Panc1 (cell line): ENCODE results near the gene LELP1. TPM values are rescaled to one million over a fixed set of nuclear protein-coding genes. Genes with fewer than 3 reads are reported as not detected.

Source experiments
- ATAC-seq: fragments of 200-7000 bp; cut with Tn5 transposase; 2 replicates; pipeline ENCODE4 v1.9.1; 2020; ENCODE audit warnings: mild to moderate bottlenecking, moderate library complexity
- BruUV-seq: library from RNA; stranded (reverse); fragments of 400-500 nt; replicated peaks from 2 replicates; lab custom pipeline; 2021; lab: Mats Ljungman, UMichigan
- CTCF ChIA-PET: fragments of 300-600 bp; sonication (Branson Sonifier 250); formaldehyde crosslinking; loops from one replicate; lab custom pipeline; 2022; ENCODE audit warnings: antibody characterized with exemption; lab: Charles Lee
- POLR2A ChIA-PET: fragments of 300-600 bp; sonication (Branson Sonifier 250); formaldehyde crosslinking; loops from one replicate; lab custom pipeline; 2022; ENCODE audit warnings: antibody characterized with exemption; lab: Charles Lee
- DNase-seq: peaks from one replicate; pipeline ENCODE4 v3.0.0-alpha.2; 2010; ENCODE audit warnings: low read depth, low spot score
- H3K27ac ChIP-seq: 2 replicates; pipeline ENCODE4 v1.5.1; 2011; ENCODE audit warnings: mild to moderate bottlenecking, low read length, inconsistent platforms
- H3K27me3 ChIP-seq: fragments of 200-500 bp; sonication (Bioruptor generic); 2 replicates; pipeline ENCODE4 v1.6.0; 2014; ENCODE audit warnings: low read length, inconsistent platforms; ENCODE audit not compliant: control insufficient read depth, insufficient read depth
- H3K36me3 ChIP-seq: fragments of 200-500 bp; sonication (Bioruptor generic); 2 replicates; pipeline ENCODE4 v1.5.1; 2014; ENCODE audit warnings: inconsistent platforms, mild to moderate bottlenecking, low read length, moderate library complexity; ENCODE audit not compliant: control insufficient read depth, insufficient read depth
- H3K4me1 ChIP-seq: 2 replicates; pipeline ENCODE4 v1.5.1; 2011; ENCODE audit warnings: inconsistent platforms, mild to moderate bottlenecking, low read length, moderate library complexity; ENCODE audit not compliant: control insufficient read depth, insufficient read depth
- H3K4me3 ChIP-seq, 2 experiments: 2 replicates each; pipeline ENCODE4 v1.5.1; 2011 to 2012; ENCODE audit warnings: low read depth in 2 of 2, low read length in 2 of 2, mild to moderate bottlenecking in 2 of 2, inconsistent platforms in 1 of 2, moderate library complexity in 1 of 2
- H3K9me3 ChIP-seq: fragments of 200-500 bp; sonication (Bioruptor generic); 2 replicates; pipeline ENCODE4 v1.5.1; 2014; ENCODE audit warnings: low read depth, mild to moderate bottlenecking, inconsistent platforms, low read length, moderate library complexity; ENCODE audit not compliant: control insufficient read depth, insufficient read depth
- CTCF ChIP-seq: fragments of 450-650 bp; IDR thresholded peaks from 2 replicates; pipeline ENCODE4 v1.5.1; 2017; ENCODE audit warnings: mild to moderate bottlenecking
- POLR2AphosphoS5 ChIP-seq: IDR thresholded peaks from 2 replicates; pipeline ENCODE4 v1.6.1; 2012; ENCODE audit warnings: mild to moderate bottlenecking, low read depth, low read length, moderate library complexity
- REST ChIP-seq, 2 experiments: IDR thresholded peaks; 2 replicates each; pipeline ENCODE4 v1.6.1; 2011 to 2012; ENCODE audit warnings: low read depth in 2 of 2, control low read depth in 1 of 2, low read length in 1 of 2, mild to moderate bottlenecking in 1 of 2, moderate library complexity in 1 of 2; ENCODE audit not compliant: insufficient read depth in 1 of 2
- SIN3A ChIP-seq: IDR thresholded peaks from 2 replicates; pipeline ENCODE4 v1.6.1; 2012; ENCODE audit warnings: low read depth, mild to moderate bottlenecking, low read length, moderate library complexity, borderline replicate concordance; ENCODE audit not compliant: insufficient read depth
- TCF7L2 ChIP-seq: IDR thresholded peaks from 2 replicates; pipeline ENCODE4 v1.6.1; 2011; ENCODE audit warnings: mild to moderate bottlenecking, low read depth, low read length, inconsistent platforms
- in situ Hi-C: cut with HindIII; loops from 2 replicates; pipeline ENCODE4 v1.10.0; 2016; ENCODE audit warnings: low sequenced_read_pairs, low pct_unique_long_range_greater_than_20kb
- intact Hi-C: fragments of 100-400 bp; cut with micrococcal nuclease; formaldehyde crosslinking; loops from one replicate; pipeline ENCODE4 v1.10.0; 2022; ENCODE audit not compliant: unreplicated experiment
- total RNA-seq: library from RNA; stranded (reverse); gene quantifications from one replicate; pipeline ENCODE4 v1.2.1, GENCODE V29; 2021; ENCODE audit not compliant: unreplicated experiment

LELP1 gene
- total RNA-seq, 1 experiment from 2014 or later: not detected

- in situ Hi-C loops: no loop called here
Measured at GRCh38 chr1:153251562-153251961, 48.3 kb downstream of the LELP1 start.

GRCh38 chr1:153251988-153252387 lies 48.8 kb downstream of the LELP1 start:
- Histone ChIP-seq H3K36me3 (no peaks in the 10 kb centered on the region), H3K4me1 (no peaks in the 10 kb centered on the region), H3K4me3 (no peak overlapping the region), H3K27ac (no peak overlapping the region), H3K9me3 (no peaks in the 10 kb centered on the region), H3K27me3 (peaks cover 2% of the 10 kb centered on the region; the same call in 1 of the 2 replicates)
- CTCF ChIA-PET: no interaction called here
- POLR2A ChIA-PET: no interaction called here
- in situ Hi-C loops: no loop called here
- no TSS peak for BruUV-seq
- DNase-seq (no peak), ATAC-seq (no peak)
- no peak for TF ChIP-seq SIN3A
- TF ChIP-seq POLR2AphosphoS5: no peak
- no peak for TF ChIP-seq REST (IDR thresholded peaks at IDR 0.05; ENCODE audit: insufficient read depth in 1 of 2, low read depth in 2 of 2, low read length in 1 of 2)
- no peak for TF ChIP-seq TCF7L2
- no peak for TF ChIP-seq CTCF
- intact Hi-C loops: no loop called here

More at GRCh38 chr1:153251562-153251961, 48.3 kb downstream of the LELP1 start:
- H3K27me3 ChIP-seq: peaks cover 2% of the 10 kb centered on the region; the same call in 1 of the 2 replicates
- CTCF ChIA-PET: no interaction called here
- ATAC-seq (no peak), DNase-seq (no peak)
- POLR2A ChIA-PET: no interaction called here
- H3K4me1 ChIP-seq: no peaks in the 10 kb centered on the region
- no peak for TF ChIP-seq SIN3A
- no peak for TF ChIP-seq TCF7L2
- no peak for TF ChIP-seq REST (IDR thresholded peaks at IDR 0.05; ENCODE audit: insufficient read depth in 1 of 2, low read depth in 2 of 2, low read length in 1 of 2)
- TF ChIP-seq CTCF: no peak
- TF ChIP-seq POLR2AphosphoS5: no peak
- no peak overlapping the region for H3K27ac ChIP-seq
- no peak overlapping the region for H3K4me3 ChIP-seq
- BruUV-seq: no TSS peak
- intact Hi-C loops: no loop called here
- H3K9me3 ChIP-seq: no peaks in the 10 kb centered on the region
- H3K36me3 ChIP-seq: no peaks in the 10 kb centered on the region
